Measurements from ENCODE around the gene SHISA5. TPM values are rescaled to one million over a fixed set of nuclear protein-coding genes. Genes with fewer than 3 reads are reported as not detected.

SHISA5 gene
- total RNA-seq, 1 experiment from 2014 or later = 104 TPM

GRCh38 chr3:48451270-48451669 lies 52.7 kb downstream of the SHISA5 start:
- Histone ChIP-seq H3K79me2 (ENCODE audit: insufficient read depth, low read length) (peaks cover 23% of the 10 kb centered on the region), H3K27ac (ENCODE audit: low read depth, low read length) (no peak overlapping the region), H3K27me3 (ENCODE audit: insufficient read depth, low read length) (no peaks in the 10 kb centered on the region), H3K9me3 (ENCODE audit: control insufficient read depth in 1 of 2, insufficient read depth in 1 of 2, low read depth in 1 of 2, low read length in 2 of 2) (no peaks in the 10 kb centered on the region), H3K4me3 (replicated peaks in 1 of 2; ENCODE audit: low read depth in 1 of 2, low read length in 2 of 2) (no peak overlapping the region), H2AFZ (ENCODE audit: low read depth, low read length, poor library complexity, severe bottlenecking) (no peak overlapping the region), H4K20me1 (ENCODE audit: insufficient read depth) (no peaks in the 10 kb centered on the region), H3K4me1 (ENCODE audit: control insufficient read depth in 1 of 2, insufficient read depth in 2 of 2, low read length in 2 of 2) (peaks cover 4 to 13% of the 10 kb centered on the region in 2 experiments; a peak in 3 of 4 replicates), H3K36me3 (ENCODE audit: control insufficient read depth in 1 of 2, insufficient read depth in 2 of 2, low read length in 2 of 2) (peaks cover 8 to 44% of the 10 kb centered on the region in 2 experiments), H3K9me2 (ENCODE audit: insufficient read depth) (no peaks in the 10 kb centered on the region), H3K4me2 (ENCODE audit: low read length) (no peak overlapping the region), H3K9ac (ENCODE audit: low read length) (no peak overlapping the region)
- no TSS peak for BruUV-seq (replicated peaks)
- no peak for TF ChIP-seq SRF (IDR thresholded peaks at IDR 0.05; ENCODE audit: low read depth)
- TF ChIP-seq YY1 (IDR thresholded peaks at IDR 0.05; ENCODE audit: extremely low read depth, insufficient replicate concordance, low read depth, low read length) = no peak
- TF ChIP-seq RAD21 (IDR thresholded peaks at IDR 0.05; ENCODE audit: low read depth) = no peak
- no peak for TF ChIP-seq FOSL1 (IDR thresholded peaks at IDR 0.05; ENCODE audit: low read depth)
- ChIA-PET POLR2A (no interaction called here), RAD21 (ENCODE audit: low non-redundant PET in 1 of 2, low total read pairs in 2 of 2, uncharacterized antibody in 2 of 2, unreplicated experiment in 2 of 2) (no interaction called here), CTCF (interaction anchor here (3.2 kb wide), 1 partner anchor 15 kb away, joined by 11 read pairs; no protein-coding TSS in a partner anchor)
- no peak for ATAC-seq
- no peak for DNase-seq (ENCODE audit: low read depth, low spot score)
- intact Hi-C loops (cut with micrococcal nuclease) = no loop called here

GRCh38 chr3:48446425-48447193 lies 57.4 kb downstream of the SHISA5 start, which contains the start of gene ATRIP:
Gene ATRIP (plus strand): TSS chr3:48446737. CDS start chr3:48446846, 109 bp downstream.
- no peaks in the 10 kb centered on the region for H3K27me3 ChIP-seq (ENCODE audit: insufficient read depth, low read length)
- ATAC-seq = peak; percentile 88
- H3K4me2 ChIP-seq (ENCODE audit: low read length) = peak within 1 kb of the TSS; percentile 84
- peaks cover 16 to 37% of the 10 kb centered on the region in 2 experiments for H3K36me3 ChIP-seq (ENCODE audit: control insufficient read depth in 1 of 2, insufficient read depth in 2 of 2, low read length in 2 of 2)
- POLR2A ChIA-PET = interaction anchor here (1.1 to 1.7 kb wide), 8 partner anchors 10 to 189 kb away, joined by 3 to 13 read pairs (median 4); partner anchors contain the start of genes PFKFB4 and SLC26A6
- H3K4me1 ChIP-seq (ENCODE audit: control insufficient read depth in 1 of 2, insufficient read depth in 2 of 2, low read length in 2 of 2) = peaks cover 14 to 27% of the 10 kb centered on the region in 2 experiments
- RAD21 ChIA-PET (ENCODE audit: low non-redundant PET in 1 of 2, low total read pairs in 2 of 2, uncharacterized antibody in 2 of 2, unreplicated experiment in 2 of 2) = interaction anchor here in 1 of 2 experiments (0.6 to 1.9 kb wide), 3 partner anchors 10 to 110 kb away, joined by 3 to 4 read pairs (median 3); partner anchors contain the start of gene PFKFB4
- no peaks in the 10 kb centered on the region for H3K9me2 ChIP-seq (ENCODE audit: insufficient read depth)
- peak; percentile 62 for DNase-seq (ENCODE audit: low read depth, low spot score)
- CTCF ChIA-PET = interaction anchor here (1.0 to 4.6 kb wide), 5 partner anchors 11 to 252 kb away, joined by 3 to 50 read pairs (median 5); no protein-coding TSS in a partner anchor
- peak within 1 kb of the TSS; percentile 96 to 97 for H3K4me3 ChIP-seq (replicated peaks in 1 of 2; ENCODE audit: low read depth in 1 of 2, low read length in 2 of 2)
- H3K9ac ChIP-seq (ENCODE audit: low read length) = peak within 1 kb of the TSS; percentile 87
- H3K79me2 ChIP-seq (ENCODE audit: insufficient read depth, low read length) = peaks cover 48% of the 10 kb centered on the region
- H3K27ac ChIP-seq (ENCODE audit: low read depth, low read length) = peak within 1 kb of the TSS; percentile 82
- TF ChIP-seq CEBPB (IDR thresholded peaks at IDR 0.05; ENCODE audit: low read depth) (no peak), POLR2A (IDR thresholded peaks at IDR 0.05; ENCODE audit: borderline replicate concordance, extremely low read depth, insufficient read depth, insufficient read length) (peak; percentile 95), POLR2AphosphoS5 (IDR thresholded peaks at IDR 0.05; ENCODE audit: low read depth, low read length) (peak; percentile 99), YY1 (IDR thresholded peaks at IDR 0.05; ENCODE audit: extremely low read depth, insufficient replicate concordance, low read depth, low read length) (peak; percentile 70), JUND (IDR thresholded peaks at IDR 0.05) (no peak), EGR1 (IDR thresholded peaks at IDR 0.05; ENCODE audit: low read depth) (no peak), ZBTB33 (IDR thresholded peaks at IDR 0.05; ENCODE audit: extremely low read depth, insufficient replicate concordance, low read length) (peak; percentile 40), ZFX (IDR thresholded peaks at IDR 0.05) (peak; percentile 88), TCF7L2 (IDR thresholded peaks at IDR 0.05; ENCODE audit: borderline replicate concordance, extremely low read depth, insufficient read depth, insufficient read length) (peak; percentile 41), ZNF274 (IDR thresholded peaks at IDR 0.05; ENCODE audit: low read depth, low read length) (no peak)
- BruUV-seq (replicated peaks) = no TSS peak
- H3K9me3 ChIP-seq (ENCODE audit: control insufficient read depth in 1 of 2, insufficient read depth in 1 of 2, low read depth in 1 of 2, low read length in 2 of 2) = no peaks in the 10 kb centered on the region
- H2AFZ ChIP-seq (ENCODE audit: low read depth, low read length, poor library complexity, severe bottlenecking) = no peak within 1 kb of the TSS
- H4K20me1 ChIP-seq (ENCODE audit: insufficient read depth) = no peaks in the 10 kb centered on the region
- intact Hi-C loops (cut with micrococcal nuclease) = no loop called here
